GM18868 (cell line): ENCODE results near the gene LPIN2.
"Not testable (repeated sequence)": the region's sequence is repeated elsewhere in the genome, so short reads cannot be mapped to it uniquely, and the experiment has no call there.

ENCODE experiments used
- ATAC-seq: cut with Tn5 transposase; IDR thresholded peaks from one replicate; pipeline ENCODE4 v1.9.1; 2021; ENCODE audit warnings: mild to moderate bottlenecking, moderate library complexity; ENCODE audit not compliant: unreplicated experiment

The LPIN2 gene

GRCh38 chr18:3012136-3013023, 564 bp downstream of the LPIN2 start:
- ATAC-seq, result peak; percentile 16

GRCh38 chr18:3010086-3010485, 2.9 kb downstream of the LPIN2 start:
- no peak for ATAC-seq

- no peak for ATAC-seq
Observed at GRCh38 chr18:3008541-3008940, 4.4 kb downstream of the LPIN2 start.

- ATAC-seq, result no peak
Observed at GRCh38 chr18:3007491-3007890, 5.5 kb downstream of the LPIN2 start.

- ATAC-seq, result no peak
Observed at GRCh38 chr18:3005462-3005861, 7.5 kb downstream of the LPIN2 start.

- ATAC-seq, result not testable (repeated sequence)
Observed at GRCh38 chr18:3003766-3004165, 9.2 kb downstream of the LPIN2 start.

GRCh38 chr18:3002732-3003131, 10.2 kb downstream of the LPIN2 start:
- ATAC-seq, result no peak

GRCh38 chr18:2998644-2999043, 14.3 kb downstream of the LPIN2 start:
- no peak for ATAC-seq

GRCh38 chr18:2997846-2998564, 14.9 kb downstream of the LPIN2 start:
- no peak for ATAC-seq

GRCh38 chr18:2997429-2997828, 15.5 kb downstream of the LPIN2 start:
- no peak for ATAC-seq

- ATAC-seq, result peak; percentile 84
Observed at GRCh38 chr18:2994603-2995432, 18.1 kb downstream of the LPIN2 start.

- no peak for ATAC-seq
Observed at GRCh38 chr18:2994020-2994589, 18.8 kb downstream of the LPIN2 start.

GRCh38 chr18:2992995-2993877, 19.7 kb downstream of the LPIN2 start:
- no peak for ATAC-seq

- no peak for ATAC-seq
Observed at GRCh38 chr18:2990956-2991640, 21.8 kb downstream of the LPIN2 start.

- no peak for ATAC-seq
Observed at GRCh38 chr18:2987876-2988790, 24.8 kb downstream of the LPIN2 start.

- no peak for ATAC-seq
Observed at GRCh38 chr18:2986150-2986865, 26.6 kb downstream of the LPIN2 start.

GRCh38 chr18:2985628-2986027, 27.3 kb downstream of the LPIN2 start:
- ATAC-seq, result peak; percentile 49
